HG02798 (cell line): Measurements from ENCODE around the gene BAHCC1.

Experiments
- ATAC-seq: cut with Tn5 transposase; IDR thresholded peaks from one replicate; pipeline ENCODE4 v1.9.1; 2021; ENCODE audit warnings: mild to moderate bottlenecking; ENCODE audit not compliant: unreplicated experiment, poor library complexity

BAHCC1 gene

GRCh38 chr17:81396722-81397313, 1.6 kb downstream of the BAHCC1 start:
- no peak for ATAC-seq

- no peak for ATAC-seq
These were observed 2.3 kb downstream of the BAHCC1 start for GRCh38 chr17:81397314-81398175.

GRCh38 chr17:81398176-81398831, 3.0 kb downstream of the BAHCC1 start:
- no peak for ATAC-seq

DNA sequence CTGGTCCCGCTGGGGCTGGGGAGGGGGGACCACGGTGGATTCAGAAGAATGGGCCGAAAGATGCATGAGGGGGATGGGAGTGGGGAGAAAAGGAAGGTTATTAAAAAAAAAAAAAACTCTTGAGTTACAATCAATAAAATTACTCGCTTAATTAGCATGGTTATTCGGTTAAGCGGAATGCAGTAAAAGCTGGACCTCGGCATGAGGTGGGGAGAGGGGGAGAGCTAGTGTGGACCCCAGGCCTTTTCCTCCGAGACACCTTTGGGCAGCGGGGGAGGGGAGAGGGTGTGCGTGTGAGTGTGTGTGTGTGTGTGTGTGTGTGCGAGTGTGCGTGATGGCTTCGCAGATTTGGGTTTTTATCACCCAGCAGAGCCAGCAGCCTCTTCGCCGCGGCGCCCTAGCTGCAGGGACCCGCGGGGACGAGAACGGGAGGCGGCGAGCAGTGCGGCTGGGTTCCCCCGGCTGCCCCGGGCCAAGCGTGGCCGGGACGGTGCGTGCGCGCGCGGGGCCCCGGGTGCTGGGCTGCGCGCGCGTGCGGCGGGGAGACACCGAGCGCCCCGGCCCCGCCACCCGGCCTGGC, 3.7 kb downstream of the BAHCC1 start:
- no peak for ATAC-seq

GRCh38 chr17:81399481-81400153, 4.4 kb downstream of the BAHCC1 start:
- ATAC-seq, result no peak

DNA sequence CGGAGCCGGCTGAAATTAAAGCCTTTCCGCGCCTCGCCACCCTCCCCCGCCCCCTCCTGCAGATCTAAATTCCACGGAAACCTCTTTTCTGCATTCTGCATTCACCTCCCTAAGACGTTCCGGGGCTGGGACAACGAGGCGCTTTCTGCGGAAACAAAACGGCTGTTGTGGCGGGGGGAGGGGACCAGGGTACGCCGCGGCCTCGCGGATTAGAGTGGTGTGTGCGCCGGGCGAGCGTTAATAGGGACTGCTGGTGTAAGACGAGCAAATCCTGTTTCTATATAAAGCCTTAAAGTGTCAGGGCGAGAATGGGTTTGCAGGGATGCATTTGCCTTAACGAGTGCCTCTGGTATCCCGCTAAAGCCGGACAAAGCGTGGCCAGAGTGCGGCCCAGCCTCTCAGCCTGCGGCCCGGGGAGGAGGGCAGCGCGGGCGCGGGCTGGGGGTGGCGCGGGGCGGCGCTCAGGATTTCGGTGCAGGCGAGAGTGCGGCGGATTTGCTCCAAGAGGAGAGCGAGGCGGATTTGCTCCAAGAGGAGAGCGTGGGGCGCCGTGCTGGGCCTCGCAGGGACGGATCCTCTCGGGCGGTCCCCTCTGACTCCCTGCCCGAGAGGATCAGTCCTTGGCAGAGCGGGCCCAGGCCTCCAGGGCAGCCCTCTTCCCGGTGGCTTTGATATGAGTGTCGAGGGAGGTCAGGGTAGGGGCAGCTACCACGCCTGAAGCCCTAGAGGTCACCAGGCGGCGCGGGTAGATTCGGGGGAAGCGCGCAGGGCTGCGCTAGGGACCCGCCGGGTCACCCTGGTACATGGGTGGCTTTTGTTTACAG, 5.1 kb downstream of the BAHCC1 start:
- ATAC-seq, result no peak

DNA sequence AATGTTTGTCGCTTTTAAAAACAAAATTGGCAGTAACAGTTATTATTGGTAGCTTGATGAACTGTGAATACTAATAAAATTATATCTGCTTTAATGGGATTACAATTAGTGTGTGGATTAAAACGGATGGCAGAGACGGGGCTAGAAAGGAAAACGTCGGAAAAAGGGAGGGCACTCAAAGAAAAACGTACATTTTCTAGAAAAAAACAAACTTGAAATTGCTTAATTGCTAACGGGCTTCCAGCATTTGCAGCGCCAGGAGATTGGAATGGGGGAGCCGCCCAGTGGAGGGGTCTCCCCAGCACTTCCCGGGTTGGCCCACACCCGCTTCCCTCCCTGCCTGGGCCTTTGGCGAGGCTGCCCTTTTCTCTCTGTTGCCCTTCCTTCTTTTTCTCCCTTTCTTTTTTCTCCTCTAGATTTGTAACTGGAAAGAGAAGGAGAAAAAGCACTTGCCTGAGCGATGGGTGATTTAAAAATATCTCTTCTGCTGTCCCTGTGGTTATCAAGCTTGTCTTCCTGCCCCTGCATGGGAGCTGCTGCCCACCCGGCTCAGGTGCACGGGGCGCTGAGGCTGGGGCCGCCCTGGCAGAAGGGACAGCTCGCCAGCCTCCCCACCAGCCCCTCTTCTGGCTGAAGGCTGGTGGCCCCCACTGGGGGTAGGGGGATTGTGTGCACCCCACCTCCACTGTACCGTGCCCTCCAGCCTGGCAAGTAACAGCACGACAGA, 5.9 kb downstream of the BAHCC1 start:
- no peak for ATAC-seq

DNA sequence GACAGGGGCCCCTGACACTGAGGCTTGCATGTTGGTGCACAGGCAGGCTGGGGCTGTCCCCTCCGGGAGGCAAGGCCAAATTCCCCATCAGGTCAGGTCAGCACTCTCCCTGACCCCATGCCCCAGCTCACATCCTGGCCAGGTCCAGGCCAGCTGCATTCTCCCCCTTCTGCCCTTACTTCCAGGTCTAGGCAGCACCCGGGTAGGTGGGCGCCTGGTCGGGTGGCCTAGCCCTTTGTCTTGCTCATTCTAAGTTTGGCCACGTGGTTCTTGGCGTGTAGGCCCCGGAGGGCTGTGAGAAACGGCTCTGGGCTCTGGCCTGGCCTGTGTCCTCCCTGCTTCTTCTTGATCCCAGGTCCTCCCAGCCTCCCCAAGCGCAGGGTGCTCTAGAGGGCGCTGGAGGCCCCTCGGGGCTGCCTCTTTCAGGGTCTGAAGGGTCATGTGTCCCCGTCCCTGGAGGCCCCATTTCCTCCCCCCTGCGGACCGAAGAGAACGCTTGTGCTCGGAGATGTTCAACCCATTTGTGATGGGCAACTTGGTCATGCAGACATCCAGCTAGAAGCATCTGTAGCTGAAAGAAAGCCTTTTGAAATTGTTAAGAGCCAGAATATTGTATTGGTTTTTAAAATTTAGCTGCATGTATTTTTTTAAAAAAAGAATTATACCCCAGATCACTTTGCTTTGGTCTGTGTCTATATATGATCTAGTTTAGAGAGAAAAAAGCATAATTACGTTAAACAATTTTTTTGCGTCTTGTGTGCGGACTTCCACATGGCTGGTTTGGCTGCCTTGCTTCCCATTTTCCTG, 6.7 kb downstream of the BAHCC1 start:
- no peak for ATAC-seq

DNA sequence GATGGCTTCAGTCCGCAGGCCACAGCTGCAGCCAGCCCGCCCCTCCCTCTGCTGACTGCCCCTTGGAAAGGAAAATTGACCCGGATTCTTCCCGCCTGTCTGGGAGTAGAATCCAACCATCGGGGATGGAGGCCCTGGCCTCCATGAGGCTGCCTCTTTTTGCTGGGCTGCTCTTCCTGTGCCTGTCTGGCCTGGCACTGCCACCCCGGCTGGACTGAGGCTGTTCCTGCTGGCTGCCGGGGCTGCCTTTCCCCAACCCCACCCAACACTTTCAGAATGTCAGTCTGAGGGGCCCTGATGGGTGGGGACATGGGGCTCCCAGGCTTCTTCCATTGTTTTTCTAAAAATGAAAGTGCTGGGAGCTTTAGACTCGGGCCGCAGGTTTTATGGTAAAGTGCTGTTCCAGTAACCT, 7.3 kb downstream of the BAHCC1 start:
- ATAC-seq, result no peak

GRCh38 chr17:81402981-81403467, 7.8 kb downstream of the BAHCC1 start:
- no peak for ATAC-seq

GRCh38 chr17:81403671-81404534, 8.6 kb downstream of the BAHCC1 start:
- no peak for ATAC-seq

DNA sequence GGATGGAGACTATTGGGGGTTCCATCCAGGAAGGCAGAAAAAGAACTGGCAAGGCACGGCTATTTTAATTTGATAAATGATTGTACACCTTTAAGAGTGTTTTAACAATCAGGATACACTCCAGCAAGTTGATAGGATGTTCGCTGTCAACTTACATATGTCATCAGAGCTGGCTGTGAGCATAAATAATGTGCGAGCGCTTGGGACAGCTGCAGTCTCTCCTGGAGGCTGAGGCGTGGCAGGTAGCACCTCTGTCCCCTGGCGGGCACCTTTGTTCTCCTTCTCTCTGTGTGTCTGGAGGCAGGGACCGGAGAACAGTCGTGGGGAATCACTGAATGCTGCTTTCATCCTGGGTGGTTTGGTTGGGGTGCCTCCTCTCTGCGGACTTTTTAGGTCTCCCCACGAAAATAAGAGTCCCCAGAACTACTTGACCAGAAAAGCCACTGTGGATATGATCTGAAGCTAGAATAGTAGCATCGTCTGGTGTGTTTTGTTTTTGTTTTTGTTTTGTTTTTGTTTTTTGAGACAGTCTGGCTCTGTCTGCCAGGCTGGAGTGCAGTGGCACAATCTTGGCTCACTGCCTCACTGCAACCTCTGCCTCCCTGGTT, 9.4 kb downstream of the BAHCC1 start:
- no peak for ATAC-seq

DNA sequence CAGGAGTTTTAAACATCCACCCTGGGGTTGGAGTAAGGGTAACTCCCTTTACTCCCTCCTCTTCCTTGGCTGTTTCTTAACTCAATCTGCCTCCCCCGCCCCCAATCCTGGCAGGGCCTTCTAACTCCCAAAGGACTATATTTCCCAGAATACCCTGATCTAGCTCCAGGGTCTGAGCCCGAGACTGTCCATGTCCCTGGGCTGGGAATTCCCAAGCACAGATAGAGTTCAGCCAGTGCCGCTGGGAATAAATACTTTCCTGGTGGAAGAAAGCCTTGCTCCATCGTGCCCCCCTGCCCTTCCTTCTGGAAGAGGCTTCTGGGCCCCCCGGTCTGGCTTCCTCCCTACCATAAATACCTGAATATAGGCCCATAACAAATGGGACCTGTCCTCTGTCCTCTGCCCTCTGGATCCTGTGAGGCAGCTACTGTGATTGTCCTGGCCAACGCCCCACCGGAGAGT, 10.2 kb downstream of the BAHCC1 start:
- ATAC-seq, result no peak

DNA sequence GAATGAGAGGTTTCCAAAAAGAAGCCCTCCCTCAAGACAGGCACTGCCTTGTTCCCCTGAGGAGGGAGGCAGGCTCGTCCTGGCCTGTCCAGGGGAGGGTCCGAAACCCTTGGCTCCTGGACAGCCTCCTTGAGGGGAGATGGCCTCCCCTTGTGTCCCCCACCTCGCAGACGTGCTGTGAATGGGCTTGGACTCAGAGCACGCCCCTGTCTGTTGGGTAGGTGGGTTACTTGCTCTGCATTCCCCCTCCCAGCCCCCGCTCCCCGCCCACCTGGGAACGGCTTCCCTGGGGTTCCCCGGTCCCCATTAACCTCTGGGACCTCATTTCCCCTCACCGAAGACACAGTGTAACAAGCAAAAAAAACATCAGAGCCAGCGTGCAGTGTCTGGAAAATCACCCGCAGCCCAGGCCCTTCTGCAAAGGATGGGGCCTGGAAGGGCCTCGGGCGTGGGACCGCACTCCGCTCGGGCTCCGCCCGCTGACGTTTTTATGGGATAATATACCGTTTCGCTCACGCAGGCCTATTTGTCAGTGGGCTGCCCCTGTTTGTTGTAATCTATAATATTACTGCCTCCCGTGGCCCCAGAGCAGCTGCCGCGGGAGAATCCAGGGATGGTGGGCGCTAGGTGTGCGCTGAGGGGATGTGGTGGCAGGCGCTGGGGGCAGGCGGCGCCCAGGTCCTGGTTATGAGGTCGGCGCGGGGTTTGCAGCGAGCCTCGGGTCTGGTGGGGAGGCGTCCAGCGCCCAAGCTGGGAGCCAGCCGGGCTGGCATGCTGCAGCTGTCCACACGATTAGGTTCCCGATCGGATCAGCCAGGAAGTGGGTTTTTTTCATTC, 11.1 kb downstream of the BAHCC1 start:
- no peak for ATAC-seq

GRCh38 chr17:81408049-81408448, 12.8 kb downstream of the BAHCC1 start:
- ATAC-seq, result no peak
